ENCODE data around the gene TMCO5A. TPM values are rescaled to one million over a fixed set of nuclear protein-coding genes. Genes with fewer than 3 reads are reported as not detected.

TMCO5A gene
- total and polyA plus RNA-seq, 9 of the 15 experiments (the other 6 are each of a cell fraction or from before 2014, with no cell fraction given): not detected

- no peak overlapping the region for H3K27ac ChIP-seq (ENCODE audit: extremely low read depth, low read depth, low read length)
- no TSS peak for BruUV-seq (replicated peaks)
- H3K36me3 ChIP-seq (ENCODE audit: control insufficient read depth, insufficient read depth, low read length): no peaks in the 10 kb centered on the region
- no peak overlapping the region for H3K4me2 ChIP-seq (ENCODE audit: insufficient read depth, low read length)
- no peaks in the 10 kb centered on the region for H3K4me1 ChIP-seq (replicated peaks in 1 of 2; ENCODE audit: control insufficient read depth in 2 of 2, insufficient read depth in 2 of 2, low read length in 2 of 2)
- WGBS (ENCODE audit: insufficient coverage, low coverage, missing lambda C conversion rate): 0% methylated on average over 11 of the region's 11 CpGs
- no peaks in the 10 kb centered on the region for H3K9me3 ChIP-seq (replicated peaks; ENCODE audit: control insufficient read depth, insufficient read depth, low read depth, low read length)
- no peaks in the 10 kb centered on the region for H3K9me1 ChIP-seq (ENCODE audit: control insufficient read depth, insufficient read depth, low read length)
- no peaks in the 10 kb centered on the region for H4K20me1 ChIP-seq (replicated peaks; ENCODE audit: control insufficient read depth, insufficient read depth, low read length)
- no peak for FAIRE-seq
- H3K9ac ChIP-seq (ENCODE audit: insufficient read depth in 1 of 2, low read depth in 2 of 2, low read length in 2 of 2): no peak overlapping the region
- TF ChIP-seq MAFF (IDR thresholded peaks at IDR 0.05; ENCODE audit: low read length): no peak
- no peak for TF ChIP-seq ZFP36 (IDR thresholded peaks at IDR 0.05; ENCODE audit: low read depth, low read length, partially characterized antibody)
- TF ChIP-seq NCOA1 (IDR thresholded peaks at IDR 0.05; ENCODE audit: low read depth): no peak
- ChIA-PET CTCF (ENCODE audit: low intra/inter-chr PET ratio) (no interaction called here), POLR2A (no interaction called here)
- H3K4me3 ChIP-seq: no peak overlapping the region
- intact Hi-C loops (cut with micrococcal nuclease) (no loop called here), in situ Hi-C loops (cut with MboI) (no loop called here)
- H2AFZ ChIP-seq (ENCODE audit: low read depth, low read length): no peak overlapping the region
- H3K27me3 ChIP-seq (ENCODE audit: control insufficient read depth in 2 of 2, insufficient read depth in 2 of 2, low read length in 2 of 2): no peaks in the 10 kb centered on the region
- ATAC-seq: no peak
- no peak for DNase-seq (ENCODE audit: extremely low read depth in 1 of 4, low spot score in 3 of 4)
- H3K79me2 ChIP-seq (ENCODE audit: control insufficient read depth, insufficient read depth, low read length): no peaks in the 10 kb centered on the region
Measured at GRCh38 chr15:37903919-37904625, 30.4 kb upstream of the TMCO5A start.

DNA sequence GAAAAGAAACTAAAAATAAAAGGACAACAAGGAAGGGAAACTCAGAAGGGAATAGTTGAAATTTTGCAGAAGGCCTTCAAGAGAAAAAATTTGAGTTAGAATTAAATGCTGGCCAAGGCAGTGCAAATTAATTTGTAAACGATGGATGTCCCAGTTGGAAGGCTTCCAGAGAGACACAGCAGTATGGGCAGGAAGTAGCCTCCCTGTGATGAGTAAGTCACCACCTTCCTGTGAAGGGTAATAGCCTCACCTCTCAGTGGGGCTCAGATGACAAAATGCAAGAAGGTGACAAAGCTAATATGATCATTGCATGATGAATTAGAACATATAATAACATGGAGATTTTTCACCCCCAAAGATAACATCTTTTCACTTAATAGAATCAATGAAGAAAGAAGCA lies 27.3 kb upstream of the TMCO5A start:
- no peaks in the 10 kb centered on the region for H3K4me1 ChIP-seq (replicated peaks in 1 of 2; ENCODE audit: control insufficient read depth in 2 of 2, insufficient read depth in 2 of 2, low read length in 2 of 2)
- no peaks in the 10 kb centered on the region for H3K36me3 ChIP-seq (ENCODE audit: control insufficient read depth, insufficient read depth, low read length)
- H3K27ac ChIP-seq (ENCODE audit: extremely low read depth, low read depth, low read length): no peak overlapping the region
- BruUV-seq (replicated peaks): no TSS peak
- no peak for FAIRE-seq
- CTCF ChIA-PET (ENCODE audit: low intra/inter-chr PET ratio): no interaction called here
- no peaks in the 10 kb centered on the region for H4K20me1 ChIP-seq (replicated peaks; ENCODE audit: control insufficient read depth, insufficient read depth, low read length)
- H3K79me2 ChIP-seq (ENCODE audit: control insufficient read depth, insufficient read depth, low read length): no peaks in the 10 kb centered on the region
- no peak for DNase-seq (ENCODE audit: extremely low read depth in 1 of 4, low spot score in 3 of 4)
- WGBS (ENCODE audit: insufficient coverage, low coverage, missing lambda C conversion rate): 0% methylated on average over 1 of the region's 1 CpG
- in situ Hi-C loops (cut with MboI): no loop called here
- H2AFZ ChIP-seq (ENCODE audit: low read depth, low read length): no peak overlapping the region
- POLR2A ChIA-PET: interaction anchor here (0.6 kb wide), 1 partner anchor 230 kb away, joined by 3 read pairs; no protein-coding TSS in a partner anchor
- no peak overlapping the region for H3K4me2 ChIP-seq (ENCODE audit: insufficient read depth, low read length)
- no peak overlapping the region for H3K9ac ChIP-seq (ENCODE audit: insufficient read depth in 1 of 2, low read depth in 2 of 2, low read length in 2 of 2)
- no peaks in the 10 kb centered on the region for H3K27me3 ChIP-seq (ENCODE audit: control insufficient read depth in 2 of 2, insufficient read depth in 2 of 2, low read length in 2 of 2)
- H3K9me1 ChIP-seq (ENCODE audit: control insufficient read depth, insufficient read depth, low read length): no peaks in the 10 kb centered on the region
- no peak for ATAC-seq
- H3K4me3 ChIP-seq: no peak overlapping the region
- H3K9me3 ChIP-seq (replicated peaks; ENCODE audit: control insufficient read depth, insufficient read depth, low read depth, low read length): no peaks in the 10 kb centered on the region
- intact Hi-C loops (cut with micrococcal nuclease): no loop called here
- TF ChIP-seq SNIP1 (IDR thresholded peaks at IDR 0.05; ENCODE audit: low read depth) (no peak), ZNF695 (CRISPR knock-in tag; IDR thresholded peaks at IDR 0.05) (no peak), ASH1L (IDR thresholded peaks at IDR 0.05; ENCODE audit: borderline replicate concordance, low read depth, partially characterized antibody) (no peak), ZNF512 (tag; IDR thresholded peaks at IDR 0.05) (no peak), MAFG (tag; conservative IDR thresholded peaks at IDR 0.05) (no peak)
- TF ChIP-seq, protein P1, sequence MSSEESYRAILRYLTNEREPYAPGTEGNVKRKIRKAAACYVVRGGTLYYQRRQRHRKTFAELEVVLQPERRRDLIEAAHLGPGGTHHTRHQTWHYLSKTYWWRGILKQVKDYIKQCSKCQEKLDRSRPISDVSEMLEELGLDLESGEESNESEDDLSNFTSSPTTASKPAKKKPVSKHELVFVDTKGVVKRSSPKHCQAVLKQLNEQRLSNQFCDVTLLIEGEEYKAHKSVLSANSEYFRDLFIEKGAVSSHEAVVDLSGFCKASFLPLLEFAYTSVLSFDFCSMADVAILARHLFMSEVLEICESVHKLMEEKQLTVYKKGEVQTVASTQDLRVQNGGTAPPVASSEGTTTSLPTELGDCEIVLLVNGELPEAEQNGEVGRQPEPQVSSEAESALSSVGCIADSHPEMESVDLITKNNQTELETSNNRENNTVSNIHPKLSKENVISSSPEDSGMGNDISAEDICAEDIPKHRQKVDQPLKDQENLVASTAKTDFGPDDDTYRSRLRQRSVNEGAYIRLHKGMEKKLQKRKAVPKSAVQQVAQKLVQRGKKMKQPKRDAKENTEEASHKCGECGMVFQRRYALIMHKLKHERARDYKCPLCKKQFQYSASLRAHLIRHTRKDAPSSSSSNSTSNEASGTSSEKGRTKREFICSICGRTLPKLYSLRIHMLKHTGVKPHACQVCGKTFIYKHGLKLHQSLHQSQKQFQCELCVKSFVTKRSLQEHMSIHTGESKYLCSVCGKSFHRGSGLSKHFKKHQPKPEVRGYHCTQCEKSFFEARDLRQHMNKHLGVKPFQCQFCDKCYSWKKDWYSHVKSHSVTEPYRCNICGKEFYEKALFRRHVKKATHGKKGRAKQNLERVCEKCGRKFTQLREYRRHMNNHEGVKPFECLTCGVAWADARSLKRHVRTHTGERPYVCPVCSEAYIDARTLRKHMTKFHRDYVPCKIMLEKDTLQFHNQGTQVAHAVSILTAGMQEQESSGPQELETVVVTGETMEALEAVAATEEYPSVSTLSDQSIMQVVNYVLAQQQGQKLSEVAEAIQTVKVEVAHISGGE (CRISPR knock-in tag; IDR thresholded peaks at IDR 0.05): no peak
